ENCODE results near the gene SEMA4C. TPM values are rescaled to one million over a fixed set of nuclear protein-coding genes. Genes with fewer than 3 reads are reported as not detected.

The SEMA4C gene
- polyA plus RNA-seq, 1 of the 3 experiments (the other 2 are of a cell fraction) = 34.8 TPM

DNA sequence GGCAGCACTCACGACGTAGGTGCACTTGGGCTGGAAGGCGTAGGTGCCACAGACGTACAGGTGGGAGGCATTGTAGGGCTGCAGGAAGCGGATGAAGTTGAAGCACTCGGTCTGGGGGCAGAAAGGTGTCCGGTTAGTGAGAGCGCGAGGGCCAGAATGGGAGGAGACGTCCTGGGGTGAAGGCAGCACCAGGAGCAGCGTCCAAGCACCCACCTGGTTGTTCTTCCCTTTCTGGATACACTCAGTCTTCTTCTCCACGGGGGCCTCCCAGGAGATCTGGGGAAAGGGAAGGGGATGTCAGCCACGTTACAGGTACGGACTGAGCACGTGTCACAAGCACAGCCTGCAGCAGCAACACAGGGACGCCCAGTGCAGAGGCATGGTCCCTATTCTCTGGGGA, 4.2 kb downstream of the SEMA4C start:
- H3K4me2 ChIP-seq = no peak overlapping the region
- H3K9me2 ChIP-seq = no peaks in the 10 kb centered on the region
- no peak overlapping the region for H3K4me3 ChIP-seq (ENCODE audit: low read depth in 2 of 2, low read length in 1 of 2)
- H3K4me1 ChIP-seq (ENCODE audit: control insufficient read depth in 1 of 2, insufficient read depth in 2 of 2, low read depth in 1 of 2, low read length in 1 of 2) = peaks cover 0 to 20% of the 10 kb centered on the region in 2 experiments; a peak in 1 of 4 replicates
- CTCF ChIA-PET = interaction anchor here (6.8 kb wide), 1 partner anchor 84 kb away, joined by 93 read pairs; no protein-coding TSS in a partner anchor
- no peak overlapping the region for H2AFZ ChIP-seq (ENCODE audit: low read depth)
- H3K9me3 ChIP-seq = no peaks in the 10 kb centered on the region
- TF ChIP-seq JUND (IDR thresholded peaks at IDR 0.05) (no peak), MXI1 (IDR thresholded peaks at IDR 0.05; ENCODE audit: low read depth, low read length) (no peak)
- 91% methylated on average over 15 of the region's 16 CpGs for WGBS (ENCODE audit: low lambda C conversion rate)
- POLR2A ChIA-PET = no interaction called here
- peaks cover 5 to 59% of the 10 kb centered on the region in 2 experiments for H3K36me3 ChIP-seq (replicated peaks in 1 of 2; ENCODE audit: control insufficient read depth in 1 of 2, insufficient read depth in 2 of 2, low read length in 1 of 2)
- no peak for DNase-seq
- no peaks in the 10 kb centered on the region for H3F3A ChIP-seq (replicated peaks; ENCODE audit: insufficient read depth)
- peaks cover 38% of the 10 kb centered on the region for H3K79me2 ChIP-seq (ENCODE audit: insufficient read depth)
- H3K27ac ChIP-seq (ENCODE audit: low read depth in 2 of 2, low read length in 1 of 2) = no peak overlapping the region
- no peak overlapping the region for H3K9ac ChIP-seq
- peaks cover 30% of the 10 kb centered on the region; the same call in 1 of the 2 replicates for H4K20me1 ChIP-seq (ENCODE audit: insufficient read depth)
- H3K27me3 ChIP-seq (ENCODE audit: insufficient read depth) = no peaks in the 10 kb centered on the region

GRCh38 chr2:96864343-96865091, 5.4 kb downstream of the SEMA4C start:
- H4K20me1 ChIP-seq (ENCODE audit: insufficient read depth) = peaks cover 30% of the 10 kb centered on the region; the same call in 1 of the 2 replicates
- POLR2A ChIA-PET = no interaction called here

More at GRCh38 chr2:96864343-96865091, 5.4 kb downstream of the SEMA4C start:
- no peaks in the 10 kb centered on the region for H3K9me3 ChIP-seq
- no peaks in the 10 kb centered on the region for H3K27me3 ChIP-seq (ENCODE audit: insufficient read depth)
- WGBS (ENCODE audit: low lambda C conversion rate) = 95% methylated on average over 13 of the region's 25 CpGs
- no peak overlapping the region for H3K4me2 ChIP-seq
- peaks cover 0 to 15% of the 10 kb centered on the region in 2 experiments; a peak in 1 of 4 replicates for H3K4me1 ChIP-seq (ENCODE audit: control insufficient read depth in 1 of 2, insufficient read depth in 2 of 2, low read depth in 1 of 2, low read length in 1 of 2)
- no peak overlapping the region for H2AFZ ChIP-seq (ENCODE audit: low read depth)
- TF ChIP-seq TEAD4 (IDR thresholded peaks at IDR 0.05; ENCODE audit: borderline replicate concordance, insufficient read depth) = no peak
- TF ChIP-seq FOXM1 (IDR thresholded peaks at IDR 0.05; ENCODE audit: low read depth) = no peak
- TF ChIP-seq, protein P1, sequence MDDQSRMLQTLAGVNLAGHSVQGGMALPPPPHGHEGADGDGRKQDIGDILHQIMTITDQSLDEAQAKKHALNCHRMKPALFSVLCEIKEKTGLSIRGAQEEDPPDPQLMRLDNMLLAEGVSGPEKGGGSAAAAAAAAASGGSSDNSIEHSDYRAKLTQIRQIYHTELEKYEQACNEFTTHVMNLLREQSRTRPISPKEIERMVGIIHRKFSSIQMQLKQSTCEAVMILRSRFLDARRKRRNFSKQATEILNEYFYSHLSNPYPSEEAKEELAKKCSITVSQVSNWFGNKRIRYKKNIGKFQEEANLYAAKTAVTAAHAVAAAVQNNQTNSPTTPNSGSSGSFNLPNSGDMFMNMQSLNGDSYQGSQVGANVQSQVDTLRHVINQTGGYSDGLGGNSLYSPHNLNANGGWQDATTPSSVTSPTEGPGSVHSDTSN (IDR thresholded peaks at IDR 0.05) = no peak
- no peak for TF ChIP-seq RAD21 (IDR thresholded peaks at IDR 0.05; ENCODE audit: low read length)
- no peak for TF ChIP-seq FOSL2 (IDR thresholded peaks at IDR 0.05; ENCODE audit: borderline replicate concordance, low read depth)
- TF ChIP-seq POLR2AphosphoS5 (IDR thresholded peaks at IDR 0.05; ENCODE audit: low read depth, low read length) = no peak
- TF ChIP-seq SMC3 (IDR thresholded peaks at IDR 0.05; ENCODE audit: low read depth, low read length) = no peak
- TF ChIP-seq USF1 (IDR thresholded peaks at IDR 0.05; ENCODE audit: borderline replicate concordance, low read depth) = no peak
- TF ChIP-seq NFIC (IDR thresholded peaks at IDR 0.05; ENCODE audit: borderline replicate concordance) = no peak
- no peak for TF ChIP-seq MEF2A (IDR thresholded peaks at IDR 0.05; ENCODE audit: borderline replicate concordance, low read depth)
- no peak for TF ChIP-seq ZBTB33 (IDR thresholded peaks at IDR 0.05; ENCODE audit: borderline replicate concordance, low read depth)
- H3K9me2 ChIP-seq = no peaks in the 10 kb centered on the region
- peaks cover 38% of the 10 kb centered on the region for H3K79me2 ChIP-seq (ENCODE audit: insufficient read depth)
- H3K4me3 ChIP-seq (ENCODE audit: low read depth in 2 of 2, low read length in 1 of 2) = no peak overlapping the region
- no peak overlapping the region; a peak in 1 of 4 replicates for H3K27ac ChIP-seq (ENCODE audit: low read depth in 2 of 2, low read length in 1 of 2)
- CTCF ChIA-PET = interaction anchor here (0.9 to 6.8 kb wide), 4 partner anchors 11 to 248 kb away, joined by 3 to 93 read pairs (median 3); no protein-coding TSS in a partner anchor
- H3F3A ChIP-seq (replicated peaks; ENCODE audit: insufficient read depth) = peaks cover 7% of the 10 kb centered on the region
- H3K9ac ChIP-seq = no peak overlapping the region
- DNase-seq = no peak
- peaks cover 5 to 66% of the 10 kb centered on the region in 2 experiments for H3K36me3 ChIP-seq (replicated peaks in 1 of 2; ENCODE audit: control insufficient read depth in 1 of 2, insufficient read depth in 2 of 2, low read length in 1 of 2)

Data from SK-N-SH (cell line).